ENCODE results near the gene PAK4. TPM values are rescaled to one million over a fixed set of nuclear protein-coding genes. Genes with fewer than 3 reads are reported as not detected.

Gene PAK4
- polyA plus RNA-seq, 3 donors = 13.2 to 23.7 (median 14.2) TPM

- 65 to 77% (median 75%) methylated on average over 17 of the region's 17 CpGs for WGBS, 3 donors
- H3K27ac ChIP-seq (ENCODE audit: low read depth, low read length) = no peak overlapping the region
Observed at GRCh38 chr19:39170386-39171231, 45.0 kb downstream of the PAK4 start.

- 80 to 81% (median 80%) methylated on average over 26 to 27 of the region's 27 CpGs for WGBS, 3 donors
Observed at GRCh38 chr19:39171479-39172465, 46.2 kb downstream of the PAK4 start.

GRCh38 chr19:39172700-39173501 is 47.3 kb downstream of the PAK4 start:
- H3K27ac ChIP-seq (ENCODE audit: low read depth, low read length) = no peak overlapping the region
- 90 to 93% (median 93%) methylated on average over 36 to 45 of the region's 45 CpGs for WGBS, 3 donors

More at GRCh38 chr19:39171479-39172465, 46.2 kb downstream of the PAK4 start:
- no peak overlapping the region for H3K27ac ChIP-seq (ENCODE audit: low read depth, low read length)

GRCh38 chr19:39173502-39173991 is 48.0 kb downstream of the PAK4 start:
- H3K27ac ChIP-seq (ENCODE audit: low read depth, low read length) = no peak overlapping the region
- WGBS, 3 donors = 94 to 95% (median 95%) methylated on average over 23 to 25 of the region's 25 CpGs

GRCh38 chr19:39174142-39174541 is 48.6 kb downstream of the PAK4 start:
- WGBS, 3 donors = 87 to 91% (median 88%) methylated on average over 14 to 16 of the region's 16 CpGs
- no peak overlapping the region for H3K27ac ChIP-seq (ENCODE audit: low read depth, low read length)

- 90 to 92% (median 91%) methylated on average over 40 to 43 of the region's 43 CpGs for WGBS, 3 donors
- no peak overlapping the region for H3K27ac ChIP-seq (ENCODE audit: low read depth, low read length)
Observed at GRCh38 chr19:39174558-39175544, 49.3 kb downstream of the PAK4 start.

GRCh38 chr19:39175564-39175963 is 50.0 kb downstream of the PAK4 start:
- no peak overlapping the region for H3K27ac ChIP-seq (ENCODE audit: low read depth, low read length)
- WGBS, 3 donors = 89 to 91% (median 91%) methylated on average over 7 of the region's 7 CpGs

GRCh38 chr19:39177110-39177699 is 51.6 kb downstream of the PAK4 start:
- no peak overlapping the region for H3K27ac ChIP-seq (ENCODE audit: low read depth, low read length)
- 91 to 95% (median 93%) methylated on average over 10 of the region's 10 CpGs for WGBS, 3 donors

GRCh38 chr19:39177736-39178135 is 52.1 kb downstream of the PAK4 start:
- 90 to 96% (median 92%) methylated on average over 11 of the region's 11 CpGs for WGBS, 3 donors
- H3K27ac ChIP-seq (ENCODE audit: low read depth, low read length) = no peak overlapping the region

GRCh38 chr19:39178296-39179006 is 52.9 kb downstream of the PAK4 start:
- no peak overlapping the region for H3K27ac ChIP-seq (ENCODE audit: low read depth, low read length)
- WGBS, 3 donors = 89 to 94% (median 93%) methylated on average over 29 to 30 of the region's 30 CpGs

GRCh38 chr19:39179754-39180153 is 54.2 kb downstream of the PAK4 start:
- WGBS, 3 donors = 90 to 94% (median 91%) methylated on average over 10 of the region's 10 CpGs
- H3K27ac ChIP-seq (ENCODE audit: low read depth, low read length) = no peak overlapping the region

GRCh38 chr19:39180749-39181148 is 55.2 kb downstream of the PAK4 start:
- H3K27ac ChIP-seq (ENCODE audit: low read depth, low read length) = no peak overlapping the region
- WGBS, 3 donors = 72 to 88% (median 87%) methylated on average over 9 of the region's 9 CpGs

- no peak overlapping the region for H3K27ac ChIP-seq (ENCODE audit: low read depth, low read length)
- 69 to 85% (median 82%) methylated on average over 21 of the region's 21 CpGs for WGBS, 3 donors
Observed at GRCh38 chr19:39181500-39182173, 56.1 kb downstream of the PAK4 start.

GRCh38 chr19:39182174-39182505 is 56.6 kb downstream of the PAK4 start:
- WGBS, 3 donors = 69 to 78% (median 78%) methylated on average over 4 of the region's 4 CpGs
- no peak overlapping the region for H3K27ac ChIP-seq (ENCODE audit: low read depth, low read length)

- 81 to 88% (median 85%) methylated on average over 8 of the region's 8 CpGs for WGBS, 3 donors
- no peak overlapping the region for H3K27ac ChIP-seq (ENCODE audit: low read depth, low read length)
Observed at GRCh38 chr19:39183104-39183503, 57.5 kb downstream of the PAK4 start.

GRCh38 chr19:39186391-39186790 is 60.8 kb downstream of the PAK4 start:
- no peak overlapping the region for H3K27ac ChIP-seq (ENCODE audit: low read depth, low read length)
- 90 to 93% (median 93%) methylated on average over 8 of the region's 8 CpGs for WGBS, 3 donors
